WTC11 (cell line): ENCODE measurements around the gene HPGD.
"Not testable (repeated sequence)": the region's sequence is repeated elsewhere in the genome, so short reads cannot be mapped to it uniquely, and the experiment has no call there.

ENCODE experiments used
- FOXK1 ChIP-seq: sonication (generic); formaldehyde crosslinking; IDR thresholded peaks from 2 replicates; pipeline ENCODE4 v1.8.0; 2022; ENCODE audit warnings: mild to moderate bottlenecking, moderate library complexity, missing genetic modification reagents
- FOXP1 ChIP-seq: sonication (generic); formaldehyde crosslinking; IDR thresholded peaks from 2 replicates; pipeline ENCODE4 v1.8.0; 2022; ENCODE audit warnings: missing genetic modification reagents, mild to moderate bottlenecking, moderate library complexity, borderline replicate concordance
- NFYB ChIP-seq: sonication (generic); formaldehyde crosslinking; conservative IDR thresholded peaks from 2 replicates; pipeline ENCODE4 v1.8.0; 2022; ENCODE audit warnings: low read depth, missing genetic modification reagents
- SP1 ChIP-seq: sonication (generic); formaldehyde crosslinking; conservative IDR thresholded peaks from 2 replicates; pipeline ENCODE4 v1.8.1; 2022; ENCODE audit warnings: missing genetic modification reagents
- TEAD4 ChIP-seq: sonication (generic); formaldehyde crosslinking; IDR thresholded peaks from 2 replicates; pipeline ENCODE4 v1.8.0; 2022; ENCODE audit warnings: mild to moderate bottlenecking, missing genetic modification reagents
- ZNF121 ChIP-seq: sonication (generic); formaldehyde crosslinking; IDR thresholded peaks from 2 replicates; pipeline ENCODE4 v1.8.0; 2023; ENCODE audit warnings: missing genetic modification reagents
- TF ChIP-seq, protein P1 (sequence below): sonication (generic); formaldehyde crosslinking; IDR thresholded peaks from 2 replicates; pipeline ENCODE4 v1.8.1; 2023; ENCODE audit warnings: mild to moderate bottlenecking, missing genetic modification reagents, moderate library complexity
- TF ChIP-seq, protein P2 (sequence below): fragments of 200-600 bp; IDR thresholded peaks from 2 replicates; pipeline ENCODE4 v1.8.0; 2022; ENCODE audit warnings: antibody characterized with exemption

DNA sequence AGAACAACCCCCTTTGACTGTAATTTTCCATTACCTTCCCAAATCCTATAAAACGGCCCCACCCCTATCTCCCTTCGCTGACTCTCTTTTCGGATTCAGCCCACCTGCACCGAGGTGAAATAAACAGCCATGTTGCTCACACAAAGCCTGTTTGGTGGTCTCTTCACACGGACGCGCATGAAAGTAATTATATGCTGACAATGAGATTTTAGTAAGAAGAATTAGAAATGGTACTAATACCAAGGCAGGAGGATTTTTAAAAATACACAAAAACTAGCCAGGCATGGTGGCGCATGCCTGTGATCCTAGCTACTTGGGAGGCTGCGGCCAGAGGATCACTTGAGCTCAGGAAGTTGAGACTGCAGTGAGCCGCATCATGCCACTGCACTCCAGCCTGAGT is 33.9 kb downstream of the HPGD start:
- not testable (repeated sequence) for TF ChIP-seq ZNF121 (CRISPR knock-in tag); NFYB (CRISPR knock-in tag); FOXK1 (CRISPR knock-in tag); FOXP1; TEAD4; SP1
- TF ChIP-seq, protein P1, sequence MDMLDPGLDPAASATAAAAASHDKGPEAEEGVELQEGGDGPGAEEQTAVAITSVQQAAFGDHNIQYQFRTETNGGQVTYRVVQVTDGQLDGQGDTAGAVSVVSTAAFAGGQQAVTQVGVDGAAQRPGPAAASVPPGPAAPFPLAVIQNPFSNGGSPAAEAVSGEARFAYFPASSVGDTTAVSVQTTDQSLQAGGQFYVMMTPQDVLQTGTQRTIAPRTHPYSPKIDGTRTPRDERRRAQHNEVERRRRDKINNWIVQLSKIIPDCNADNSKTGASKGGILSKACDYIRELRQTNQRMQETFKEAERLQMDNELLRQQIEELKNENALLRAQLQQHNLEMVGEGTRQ (CRISPR knock-in tag): not testable (repeated sequence)
- TF ChIP-seq, protein P2, sequence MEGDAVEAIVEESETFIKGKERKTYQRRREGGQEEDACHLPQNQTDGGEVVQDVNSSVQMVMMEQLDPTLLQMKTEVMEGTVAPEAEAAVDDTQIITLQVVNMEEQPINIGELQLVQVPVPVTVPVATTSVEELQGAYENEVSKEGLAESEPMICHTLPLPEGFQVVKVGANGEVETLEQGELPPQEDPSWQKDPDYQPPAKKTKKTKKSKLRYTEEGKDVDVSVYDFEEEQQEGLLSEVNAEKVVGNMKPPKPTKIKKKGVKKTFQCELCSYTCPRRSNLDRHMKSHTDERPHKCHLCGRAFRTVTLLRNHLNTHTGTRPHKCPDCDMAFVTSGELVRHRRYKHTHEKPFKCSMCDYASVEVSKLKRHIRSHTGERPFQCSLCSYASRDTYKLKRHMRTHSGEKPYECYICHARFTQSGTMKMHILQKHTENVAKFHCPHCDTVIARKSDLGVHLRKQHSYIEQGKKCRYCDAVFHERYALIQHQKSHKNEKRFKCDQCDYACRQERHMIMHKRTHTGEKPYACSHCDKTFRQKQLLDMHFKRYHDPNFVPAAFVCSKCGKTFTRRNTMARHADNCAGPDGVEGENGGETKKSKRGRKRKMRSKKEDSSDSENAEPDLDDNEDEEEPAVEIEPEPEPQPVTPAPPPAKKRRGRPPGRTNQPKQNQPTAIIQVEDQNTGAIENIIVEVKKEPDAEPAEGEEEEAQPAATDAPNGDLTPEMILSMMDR: not testable (repeated sequence)
